ENCODE results near the gene ZNF532. TPM values are rescaled to one million over a fixed set of nuclear protein-coding genes. Genes with fewer than 3 reads are reported as not detected.

Gene ZNF532
- total and polyA plus RNA-seq, 2 donors (not counting 3 experiments of a cell fraction or from before 2014, with no cell fraction given), result 42.3 to 70.1 TPM

- Histone ChIP-seq H4K20me1 (replicated peaks; ENCODE audit: control insufficient read depth, extremely low read depth, insufficient read depth, low read length) (no peaks in the 10 kb centered on the region), H3K36me3 (ENCODE audit: control insufficient read depth in 2 of 2, extremely low read depth in 1 of 2, insufficient read depth in 2 of 2, low read length in 2 of 2) (no peaks in the 10 kb centered on the region), H3K27ac (ENCODE audit: insufficient read depth, low read depth, low read length) (no peak overlapping the region), H3K4me1 (ENCODE audit: control insufficient read depth, extremely low read depth, insufficient read depth, low read length) (no peaks in the 10 kb centered on the region), H3K9ac (replicated peaks; ENCODE audit: extremely low read depth, insufficient read depth, low read length) (no peak overlapping the region), H3K4me3 (replicated peaks in 1 of 3; ENCODE audit: insufficient read depth in 1 of 3, low read depth in 1 of 3, low read length in 3 of 3) (no peak overlapping the region), H3K4me2 (ENCODE audit: insufficient read depth, low read length) (no peak overlapping the region), H3K9me3 (replicated peaks; ENCODE audit: control insufficient read depth, insufficient read depth, low read length) (no peaks in the 10 kb centered on the region), H3K9me1 (replicated peaks; ENCODE audit: control insufficient read depth, extremely low read depth, insufficient read depth, low read length) (no peaks in the 10 kb centered on the region), H3K27me3 (ENCODE audit: control insufficient read depth in 2 of 2, insufficient read depth in 2 of 2, low read length in 2 of 2) (peaks cover 0 to 5% of the 10 kb centered on the region in 2 experiments), H3K79me2 (ENCODE audit: control insufficient read depth, insufficient read depth, low read length) (no peaks in the 10 kb centered on the region), H2AFZ (ENCODE audit: low read depth, low read length) (no peak overlapping the region)
- no peak for TF ChIP-seq FOS (IDR thresholded peaks at IDR 0.05; ENCODE audit: borderline replicate concordance, insufficient read depth, low read length)
- TF ChIP-seq POLR2A (IDR thresholded peaks at IDR 0.05; ENCODE audit: low read depth, low read length), result no peak
- TF ChIP-seq, protein P1, sequence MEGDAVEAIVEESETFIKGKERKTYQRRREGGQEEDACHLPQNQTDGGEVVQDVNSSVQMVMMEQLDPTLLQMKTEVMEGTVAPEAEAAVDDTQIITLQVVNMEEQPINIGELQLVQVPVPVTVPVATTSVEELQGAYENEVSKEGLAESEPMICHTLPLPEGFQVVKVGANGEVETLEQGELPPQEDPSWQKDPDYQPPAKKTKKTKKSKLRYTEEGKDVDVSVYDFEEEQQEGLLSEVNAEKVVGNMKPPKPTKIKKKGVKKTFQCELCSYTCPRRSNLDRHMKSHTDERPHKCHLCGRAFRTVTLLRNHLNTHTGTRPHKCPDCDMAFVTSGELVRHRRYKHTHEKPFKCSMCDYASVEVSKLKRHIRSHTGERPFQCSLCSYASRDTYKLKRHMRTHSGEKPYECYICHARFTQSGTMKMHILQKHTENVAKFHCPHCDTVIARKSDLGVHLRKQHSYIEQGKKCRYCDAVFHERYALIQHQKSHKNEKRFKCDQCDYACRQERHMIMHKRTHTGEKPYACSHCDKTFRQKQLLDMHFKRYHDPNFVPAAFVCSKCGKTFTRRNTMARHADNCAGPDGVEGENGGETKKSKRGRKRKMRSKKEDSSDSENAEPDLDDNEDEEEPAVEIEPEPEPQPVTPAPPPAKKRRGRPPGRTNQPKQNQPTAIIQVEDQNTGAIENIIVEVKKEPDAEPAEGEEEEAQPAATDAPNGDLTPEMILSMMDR (IDR thresholded peaks at IDR 0.05; ENCODE audit: extremely low read depth in 1 of 2, insufficient read depth in 1 of 2, low read depth in 1 of 2, low read length in 2 of 2), result no peak
- TF ChIP-seq, protein P2, sequence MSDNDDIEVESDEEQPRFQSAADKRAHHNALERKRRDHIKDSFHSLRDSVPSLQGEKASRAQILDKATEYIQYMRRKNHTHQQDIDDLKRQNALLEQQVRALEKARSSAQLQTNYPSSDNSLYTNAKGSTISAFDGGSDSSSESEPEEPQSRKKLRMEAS (IDR thresholded peaks at IDR 0.05; ENCODE audit: insufficient read depth, insufficient read length), result no peak
- no peak for TF ChIP-seq GATA2 (IDR thresholded peaks at IDR 0.05; ENCODE audit: insufficient read depth, insufficient read length, low read depth, low read length)
- no peak for TF ChIP-seq EZH2 (IDR thresholded peaks at IDR 0.05; ENCODE audit: borderline replicate concordance, low read depth, low read length, severe bottlenecking)
- no peak for TF ChIP-seq MYC (IDR thresholded peaks at IDR 0.05; ENCODE audit: low read depth, low read length)
- ChIA-PET POLR2A (no interaction called here), CTCF (interaction anchor here (1.1 to 1.6 kb wide), 3 partner anchors 9 to 37 kb away, joined by 3 to 9 read pairs (median 4); no protein-coding TSS in a partner anchor)
- dilution Hi-C loops (cut with MboI; ENCODE audit: extremely low pct_ligation_motif_present, low sequenced_read_pairs), result no loop called here
- no peak for DNase-seq (ENCODE audit: low read depth, low spot score)
- BruUV-seq (replicated peaks), result no TSS peak
- intact Hi-C loops (cut with micrococcal nuclease), result no loop called here
- FAIRE-seq, result no peak
Observed at GRCh38 chr18:59033359-59033758, 168.7 kb downstream of the ZNF532 start.
